Measurements from ENCODE around the gene KCNIP1.

- TF ChIP-seq RAD21 (conservative IDR thresholded peaks at IDR 0.05) = no peak
- TF ChIP-seq, protein P1, sequence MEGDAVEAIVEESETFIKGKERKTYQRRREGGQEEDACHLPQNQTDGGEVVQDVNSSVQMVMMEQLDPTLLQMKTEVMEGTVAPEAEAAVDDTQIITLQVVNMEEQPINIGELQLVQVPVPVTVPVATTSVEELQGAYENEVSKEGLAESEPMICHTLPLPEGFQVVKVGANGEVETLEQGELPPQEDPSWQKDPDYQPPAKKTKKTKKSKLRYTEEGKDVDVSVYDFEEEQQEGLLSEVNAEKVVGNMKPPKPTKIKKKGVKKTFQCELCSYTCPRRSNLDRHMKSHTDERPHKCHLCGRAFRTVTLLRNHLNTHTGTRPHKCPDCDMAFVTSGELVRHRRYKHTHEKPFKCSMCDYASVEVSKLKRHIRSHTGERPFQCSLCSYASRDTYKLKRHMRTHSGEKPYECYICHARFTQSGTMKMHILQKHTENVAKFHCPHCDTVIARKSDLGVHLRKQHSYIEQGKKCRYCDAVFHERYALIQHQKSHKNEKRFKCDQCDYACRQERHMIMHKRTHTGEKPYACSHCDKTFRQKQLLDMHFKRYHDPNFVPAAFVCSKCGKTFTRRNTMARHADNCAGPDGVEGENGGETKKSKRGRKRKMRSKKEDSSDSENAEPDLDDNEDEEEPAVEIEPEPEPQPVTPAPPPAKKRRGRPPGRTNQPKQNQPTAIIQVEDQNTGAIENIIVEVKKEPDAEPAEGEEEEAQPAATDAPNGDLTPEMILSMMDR (IDR thresholded peaks at IDR 0.05; ENCODE audit: poor library complexity, severe bottlenecking) = no peak
- TF ChIP-seq POLR2AphosphoS5 (IDR thresholded peaks at IDR 0.05) = no peak
- TF ChIP-seq EZH2 (IDR thresholded peaks at IDR 0.05; ENCODE audit: borderline replicate concordance, insufficient read depth, low read length, poor library complexity, severe bottlenecking) = no peak
- TF ChIP-seq MXI1 (conservative IDR thresholded peaks at IDR 0.05; ENCODE audit: poor library complexity, severe bottlenecking) = no peak
Observed at GRCh38 chr5:170545811-170546210, 42.0 kb downstream of the KCNIP1 start.
